GM18519 (cell line): ENCODE results near the gene S1PR2.

ENCODE experiments used
- ATAC-seq: cut with Tn5 transposase; IDR thresholded peaks from one replicate; pipeline ENCODE4 v1.9.1; 2021; ENCODE audit warnings: mild to moderate bottlenecking, moderate library complexity; ENCODE audit not compliant: unreplicated experiment, low FRiP score

The S1PR2 gene, protein sequence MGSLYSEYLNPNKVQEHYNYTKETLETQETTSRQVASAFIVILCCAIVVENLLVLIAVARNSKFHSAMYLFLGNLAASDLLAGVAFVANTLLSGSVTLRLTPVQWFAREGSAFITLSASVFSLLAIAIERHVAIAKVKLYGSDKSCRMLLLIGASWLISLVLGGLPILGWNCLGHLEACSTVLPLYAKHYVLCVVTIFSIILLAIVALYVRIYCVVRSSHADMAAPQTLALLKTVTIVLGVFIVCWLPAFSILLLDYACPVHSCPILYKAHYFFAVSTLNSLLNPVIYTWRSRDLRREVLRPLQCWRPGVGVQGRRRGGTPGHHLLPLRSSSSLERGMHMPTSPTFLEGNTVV

DNA sequence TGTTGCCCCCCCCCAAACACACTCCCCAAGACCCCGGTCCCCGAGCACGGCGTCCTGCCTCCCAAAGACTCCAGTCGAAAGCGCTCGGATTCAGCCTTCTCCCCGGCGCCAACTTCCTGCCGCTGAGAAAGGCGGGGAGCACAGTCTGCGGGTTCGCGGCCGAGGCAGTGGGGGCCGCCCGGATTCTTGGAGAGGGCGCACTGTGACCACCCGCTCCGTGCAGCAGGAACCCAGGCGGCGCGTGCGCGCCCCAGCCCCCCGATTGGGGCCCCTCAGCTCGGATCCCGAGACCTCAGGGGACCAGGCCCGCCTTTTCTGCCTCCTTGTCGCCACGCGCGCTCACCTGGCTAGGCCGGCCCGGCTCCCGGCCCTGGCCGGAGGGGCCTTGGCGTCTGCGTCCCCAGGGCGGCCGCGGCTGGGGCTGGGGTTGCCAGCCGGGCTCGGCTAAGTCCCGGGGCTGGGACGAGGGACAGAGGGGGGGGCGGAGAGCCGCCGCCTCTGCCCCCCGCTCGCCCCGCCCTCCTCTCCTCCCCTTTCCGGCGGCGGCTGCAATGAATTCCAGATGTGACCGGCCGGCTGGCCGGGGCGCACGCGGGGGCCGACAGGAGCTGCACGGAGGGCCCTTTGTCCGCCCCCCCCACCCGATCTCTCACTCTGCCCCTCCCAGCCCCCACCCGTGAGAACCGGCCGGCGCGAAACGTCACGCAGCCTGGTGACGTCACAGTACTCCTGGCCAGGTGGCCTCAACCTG is at the start of gene S1PR2:
Gene S1PR2 (minus strand): TSS at position 471 of the 751 bp plus-strand sequence. CDS start 6,426 bp downstream, outside the sequence.
- ATAC-seq: peak; percentile 35

DNA sequence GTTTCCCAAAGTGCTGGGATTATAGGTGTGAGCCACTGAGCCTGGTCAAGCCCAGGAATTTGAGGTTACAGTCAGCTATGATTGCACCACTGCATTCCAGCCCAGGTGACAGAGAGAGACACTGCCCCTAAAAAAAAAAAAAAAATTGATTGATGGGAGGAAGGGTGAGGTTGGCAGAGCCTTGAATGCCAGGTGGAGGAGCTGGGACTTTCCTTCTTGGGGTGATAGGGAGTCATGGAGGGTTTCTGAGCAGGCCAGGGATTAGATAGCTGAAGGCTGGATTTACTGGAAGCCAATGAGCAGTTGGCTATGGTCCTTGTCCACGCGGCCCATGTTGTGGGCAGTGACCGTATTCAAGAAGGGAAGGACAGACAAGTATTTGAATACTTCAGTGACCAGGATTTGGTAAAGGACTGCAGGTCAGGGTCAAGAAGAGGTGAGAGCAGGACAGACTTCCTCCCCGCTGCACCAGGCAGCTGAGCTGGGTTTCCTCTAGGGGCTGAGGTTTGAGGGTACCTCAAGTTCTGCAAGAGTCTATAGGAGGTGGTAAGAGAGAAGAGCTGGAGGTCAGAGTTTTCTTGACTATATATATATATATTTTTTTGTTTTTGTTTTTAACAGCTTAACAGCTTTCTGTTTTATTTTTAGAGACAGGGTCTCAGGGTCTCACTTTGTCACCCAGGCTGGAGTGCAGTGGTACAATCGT is 48.8 kb upstream of the S1PR2 start:
- ATAC-seq: no peak

DNA sequence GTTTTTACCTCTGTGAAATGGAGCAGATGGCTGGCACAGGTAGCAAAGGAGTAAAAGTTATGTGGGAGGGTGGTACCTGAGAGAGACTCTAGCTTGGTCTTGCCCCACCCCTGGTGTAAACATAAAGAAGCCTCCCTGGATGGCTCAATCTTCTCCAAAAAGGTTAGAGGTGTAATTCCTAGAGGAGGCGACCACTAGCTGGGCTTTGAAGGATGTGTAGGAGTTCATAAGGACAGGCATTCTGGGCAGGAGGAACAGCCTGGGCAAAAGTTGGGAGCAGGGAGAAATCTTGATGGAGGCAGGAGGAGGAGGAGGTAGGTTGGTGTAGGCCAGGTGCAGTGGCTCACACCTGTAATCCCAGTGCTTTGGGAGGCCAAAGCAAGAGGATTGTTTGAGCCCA is 47.8 kb upstream of the S1PR2 start:
- ATAC-seq: no peak

DNA sequence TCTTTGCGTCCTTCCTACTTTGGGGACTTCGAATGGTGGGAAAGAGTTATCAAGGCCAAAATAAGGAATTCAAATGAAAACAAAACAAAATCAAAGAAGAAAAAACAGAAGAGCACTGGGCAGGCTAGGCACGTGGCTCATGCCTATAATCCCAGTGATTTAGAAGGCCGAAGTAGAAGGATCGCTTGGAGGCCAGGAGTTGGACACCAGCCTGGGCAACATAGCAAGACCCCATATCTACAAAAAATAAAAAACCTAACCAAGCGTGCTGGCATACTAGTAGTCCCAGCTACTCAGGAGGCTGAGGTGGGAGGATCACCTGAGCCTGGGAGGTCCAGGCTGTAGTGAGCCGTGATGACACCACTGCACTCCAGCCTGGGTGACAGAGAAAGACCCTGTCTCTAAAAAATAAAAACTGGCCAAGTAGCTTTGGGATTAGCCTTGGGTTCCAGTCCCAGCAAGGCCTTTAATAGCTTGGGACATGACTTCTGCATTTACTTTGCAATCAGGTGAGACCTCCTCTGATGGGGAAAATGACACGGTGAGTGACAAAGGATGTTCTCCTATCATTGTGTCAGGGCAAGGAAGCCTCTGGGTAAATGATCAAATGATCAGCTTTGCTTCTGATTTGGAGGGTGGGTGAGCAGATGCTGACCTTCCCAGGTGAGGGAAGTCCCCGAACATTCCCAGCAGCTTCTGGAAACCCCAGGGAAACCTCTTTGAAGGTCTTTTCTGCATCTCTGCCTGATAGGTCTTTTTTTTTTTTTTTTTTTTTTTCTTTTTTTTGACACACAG is 46.9 kb upstream of the S1PR2 start:
- ATAC-seq: no peak

DNA sequence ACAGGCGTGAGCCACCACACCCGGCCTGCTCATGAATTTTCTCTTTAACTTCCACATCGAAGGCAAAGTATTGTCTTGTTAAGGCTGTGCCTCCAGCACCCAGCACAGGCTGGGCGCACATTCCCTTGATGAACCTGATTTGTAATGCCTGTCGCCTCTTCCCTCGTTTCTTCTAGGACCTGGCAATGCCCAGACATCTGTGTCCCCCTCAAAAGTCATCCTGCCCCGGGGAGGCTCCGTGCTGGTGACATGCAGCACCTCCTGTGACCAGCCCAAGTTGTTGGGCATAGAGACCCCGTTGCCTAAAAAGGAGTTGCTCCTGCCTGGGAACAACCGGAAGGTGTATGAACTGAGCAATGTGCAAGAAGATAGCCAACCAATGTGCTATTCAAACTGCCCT is 43.5 kb upstream of the S1PR2 start:
- ATAC-seq: no peak

DNA sequence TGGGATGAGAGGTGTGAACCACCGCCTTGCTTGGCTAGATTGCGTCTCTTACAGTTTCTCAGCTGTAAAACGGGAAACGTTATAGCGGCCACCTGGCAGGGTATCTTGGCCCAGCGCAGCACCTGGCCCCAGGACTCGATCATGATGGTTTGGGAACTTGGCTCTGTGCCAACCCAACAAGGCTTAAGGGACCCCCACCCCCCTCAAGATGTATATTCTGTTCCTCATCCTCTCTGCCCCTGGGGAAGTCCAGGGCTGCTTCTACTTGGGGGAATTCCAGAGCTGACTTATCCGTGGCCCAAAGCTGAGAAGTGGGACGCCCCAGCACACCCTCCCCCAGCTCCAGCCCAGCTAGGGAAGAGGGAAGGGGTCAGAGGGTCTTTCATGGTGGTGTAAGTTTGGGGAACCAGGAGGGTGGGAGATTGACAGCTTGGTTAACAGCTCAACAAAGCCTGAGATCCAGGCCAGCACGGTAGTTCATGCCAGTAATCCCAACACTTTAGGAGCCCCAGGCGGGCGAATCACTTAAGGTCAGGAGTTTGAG is 40.5 kb upstream of the S1PR2 start:
- no peak for ATAC-seq

DNA sequence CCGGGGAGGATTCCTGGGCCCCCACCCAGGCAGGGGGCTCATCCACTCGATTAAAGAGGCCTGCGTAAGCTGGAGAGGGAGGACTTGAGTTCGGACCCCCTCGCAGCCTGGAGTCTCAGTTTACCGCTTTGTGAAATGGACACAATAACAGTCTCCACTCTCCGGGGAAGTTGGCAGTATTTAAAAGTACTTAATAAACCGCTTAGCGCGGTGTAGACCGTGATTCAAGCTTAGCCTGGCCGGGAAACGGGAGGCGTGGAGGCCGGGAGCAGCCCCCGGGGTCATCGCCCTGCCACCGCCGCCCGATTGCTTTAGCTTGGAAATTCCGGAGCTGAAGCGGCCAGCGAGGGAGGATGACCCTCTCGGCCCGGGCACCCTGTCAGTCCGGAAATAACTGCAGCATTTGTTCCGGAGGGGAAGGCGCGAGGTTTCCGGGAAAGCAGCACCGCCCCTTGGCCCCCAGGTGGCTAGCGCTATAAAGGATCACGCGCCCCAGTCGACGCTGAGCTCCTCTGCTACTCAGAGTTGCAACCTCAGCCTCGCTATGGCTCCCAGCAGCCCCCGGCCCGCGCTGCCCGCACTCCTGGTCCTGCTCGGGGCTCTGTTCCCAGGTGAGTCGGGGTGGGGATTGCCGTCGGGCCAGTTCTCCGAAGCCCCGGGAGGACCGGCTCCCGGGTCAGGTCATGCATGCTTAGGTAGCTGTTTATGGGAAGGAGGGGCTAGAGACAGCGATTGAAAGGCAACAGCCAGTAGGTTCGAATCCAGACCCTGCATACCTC is 39.7 kb upstream of the S1PR2 start, which contains the start of gene ICAM1:
Gene ICAM1 (plus strand): TSS at position 505 of the 779 bp plus-strand sequence. CDS start 40 bp downstream, at position 545.
- peak; percentile 42 for ATAC-seq

DNA sequence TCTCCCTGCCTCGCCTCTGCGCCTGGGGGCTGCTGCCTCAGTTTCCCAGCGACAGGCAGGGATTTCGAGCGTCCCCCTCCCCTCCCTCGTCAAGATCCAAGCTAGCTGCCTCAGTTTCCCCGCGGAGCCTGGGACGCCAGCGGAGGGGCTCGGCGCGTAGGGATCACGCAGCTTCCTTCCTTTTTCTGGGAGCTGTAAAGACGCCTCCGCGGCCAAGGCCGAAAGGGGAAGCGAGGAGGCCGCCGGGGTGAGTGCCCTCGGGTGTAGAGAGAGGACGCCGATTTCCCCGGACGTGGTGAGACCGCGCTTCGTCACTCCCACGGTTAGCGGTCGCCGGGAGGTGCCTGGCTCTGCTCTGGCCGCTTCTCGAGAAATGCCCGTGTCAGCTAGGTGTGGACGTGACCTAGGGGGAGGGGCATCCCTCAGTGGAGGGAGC is 39.1 kb upstream of the S1PR2 start:
- ATAC-seq: peak; percentile 9

DNA sequence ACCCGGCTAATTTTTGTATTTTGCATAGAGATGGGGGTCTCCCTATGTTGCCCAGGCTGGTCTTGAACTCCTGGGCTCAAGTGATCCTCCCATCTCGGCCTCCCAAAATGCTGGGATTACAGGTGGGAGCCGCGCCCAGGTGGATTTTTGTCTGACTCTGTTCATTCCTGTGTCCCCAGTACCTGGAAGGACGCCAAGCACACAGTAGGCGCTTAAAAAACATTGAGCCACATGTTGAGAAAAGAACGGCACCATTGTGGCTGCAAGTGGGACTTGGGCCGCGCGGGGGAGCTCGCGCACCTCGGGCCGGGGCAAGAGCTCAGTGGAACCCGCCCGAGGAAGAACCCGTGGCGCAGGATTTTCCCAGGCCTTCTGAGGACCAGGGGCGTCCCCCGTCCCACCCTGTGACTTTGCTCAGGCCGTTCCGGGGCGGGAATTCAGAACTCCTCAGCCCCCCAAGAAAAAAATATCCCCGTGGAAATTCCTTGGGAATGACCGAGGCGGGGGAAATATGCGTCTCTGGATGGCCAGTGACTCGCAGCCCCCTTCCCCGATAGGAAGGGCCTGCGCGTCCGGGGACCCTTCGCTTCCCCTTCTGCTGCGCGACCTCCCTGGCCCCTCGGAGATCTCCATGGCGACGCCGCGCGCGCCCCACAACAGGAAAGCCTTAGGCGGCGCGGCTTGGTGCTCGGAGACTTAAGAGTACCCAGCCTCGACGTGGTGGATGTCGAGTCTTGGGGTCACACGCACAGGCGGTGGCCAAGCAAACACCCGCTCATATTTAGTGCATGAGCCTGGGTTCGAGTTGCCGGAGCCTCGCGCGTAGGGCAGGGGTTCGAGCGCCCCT is 38.4 kb upstream of the S1PR2 start:
- ATAC-seq: no peak

DNA sequence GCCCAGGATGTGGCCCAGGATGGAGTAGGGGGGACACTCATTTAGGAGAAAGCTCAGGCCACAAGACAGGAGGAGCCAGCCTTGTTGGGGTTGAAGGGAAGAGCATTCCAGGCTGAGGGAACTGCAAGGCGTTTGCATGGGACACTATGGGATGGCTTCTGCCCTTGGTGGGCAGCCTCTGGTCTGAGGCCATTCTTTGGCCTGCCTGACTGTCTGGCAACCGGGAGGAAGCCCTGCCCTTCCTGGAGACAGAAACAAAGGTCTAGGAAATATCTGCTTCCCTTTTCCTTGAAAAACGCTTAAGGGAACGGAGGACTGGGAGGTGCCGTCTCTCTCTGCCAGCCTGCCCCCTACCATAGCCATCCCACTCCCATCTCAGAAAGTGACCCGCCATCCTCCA is 36.9 kb upstream of the S1PR2 start:
- no peak for ATAC-seq

DNA sequence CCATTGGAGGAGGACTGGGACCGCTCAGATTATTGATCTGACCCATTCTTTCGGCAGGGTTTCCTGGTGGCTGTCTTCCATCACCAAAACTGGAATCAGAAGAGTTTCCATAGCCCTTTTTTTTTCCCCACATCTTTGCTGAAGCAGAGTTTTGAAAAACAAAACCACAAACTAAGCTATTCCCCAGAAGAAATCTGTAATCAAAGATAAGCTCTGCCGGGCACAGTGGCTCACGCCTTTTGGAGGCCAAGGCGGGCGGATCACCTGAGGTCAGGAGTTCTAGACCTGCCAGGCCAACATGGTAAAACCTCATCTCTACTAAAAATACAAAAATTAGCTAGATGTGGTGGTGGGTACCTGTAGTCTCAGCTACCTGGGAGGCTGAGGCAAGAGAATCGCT is 35.6 kb upstream of the S1PR2 start:
- no peak for ATAC-seq

DNA sequence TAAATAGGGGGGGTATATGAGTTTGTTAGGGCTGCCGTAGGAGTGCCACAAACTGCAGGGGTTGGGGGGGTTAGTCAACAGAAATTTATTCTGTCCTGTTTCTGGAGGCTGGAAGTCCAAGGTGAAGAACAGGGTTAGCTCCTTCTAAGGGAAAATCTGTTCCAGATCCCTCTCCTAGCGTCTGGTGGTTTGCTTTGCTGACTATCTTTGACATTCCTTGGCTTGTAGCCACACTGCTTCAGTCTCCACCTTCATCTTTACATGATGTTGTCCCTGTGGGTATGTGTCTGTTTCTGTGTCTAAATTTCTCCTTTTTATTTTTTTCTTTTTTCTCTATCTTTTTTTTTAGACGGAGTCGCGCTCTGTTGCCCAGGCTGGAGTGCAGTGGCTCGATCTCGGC is 31.6 kb upstream of the S1PR2 start:
- ATAC-seq: no peak

DNA sequence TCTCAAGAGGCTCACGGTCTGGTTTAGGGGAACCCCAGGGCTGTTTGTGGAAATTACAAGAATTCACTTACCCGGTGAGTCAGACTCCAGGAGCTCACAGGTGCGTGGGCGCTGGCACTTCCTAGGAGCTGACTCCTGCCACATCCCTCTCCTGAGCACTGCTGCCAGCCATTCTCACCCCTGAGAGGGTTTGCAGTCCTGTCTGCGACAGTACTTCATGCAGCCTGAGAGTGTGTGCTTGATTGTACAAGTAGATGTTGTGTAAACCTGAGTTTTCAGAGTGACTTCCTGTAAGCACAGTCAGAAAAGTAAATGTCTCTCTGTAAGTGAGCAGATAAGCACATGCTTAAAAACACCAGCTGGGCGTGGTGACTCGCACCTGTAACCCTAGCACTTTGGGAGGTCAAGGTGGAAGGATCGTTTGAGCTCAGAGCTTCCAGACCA is 29.0 kb upstream of the S1PR2 start:
- ATAC-seq: no peak

DNA sequence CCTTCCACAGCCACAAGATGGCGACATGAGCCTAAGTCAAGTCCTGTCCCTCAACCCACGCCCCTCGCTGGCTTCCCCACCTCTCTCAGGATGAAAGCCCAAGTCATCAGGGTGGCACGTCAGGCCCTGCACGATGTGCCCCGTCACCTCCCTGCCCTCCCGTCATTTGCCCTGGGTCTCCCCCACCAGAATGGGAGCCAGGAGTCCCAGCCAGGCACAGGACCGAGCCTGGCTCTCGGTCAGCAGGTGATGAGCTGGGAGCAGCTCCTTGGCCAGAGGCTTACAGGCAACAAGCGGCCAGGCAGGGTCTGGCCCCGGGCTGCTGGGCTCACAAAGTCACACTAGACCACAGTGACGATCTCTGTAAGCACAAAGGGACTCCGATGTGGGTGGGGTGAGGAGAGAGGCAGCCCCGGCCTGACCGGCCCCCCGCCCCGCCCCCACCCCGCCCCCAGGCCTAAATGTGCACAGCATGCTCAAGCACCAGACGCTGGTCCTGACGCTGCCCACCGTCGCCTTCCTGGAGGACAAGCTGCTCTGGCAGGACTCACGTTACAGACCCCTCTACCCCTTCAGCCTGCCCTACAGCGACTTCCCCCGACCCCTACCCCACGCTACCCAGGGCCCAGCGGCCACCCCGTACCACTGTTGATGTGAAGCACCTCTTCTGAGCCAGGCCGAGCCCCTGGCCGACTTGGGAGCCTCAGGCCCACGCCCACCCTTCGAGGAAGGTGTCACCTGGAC is 28.2 kb upstream of the S1PR2 start:
- ATAC-seq: no peak

DNA sequence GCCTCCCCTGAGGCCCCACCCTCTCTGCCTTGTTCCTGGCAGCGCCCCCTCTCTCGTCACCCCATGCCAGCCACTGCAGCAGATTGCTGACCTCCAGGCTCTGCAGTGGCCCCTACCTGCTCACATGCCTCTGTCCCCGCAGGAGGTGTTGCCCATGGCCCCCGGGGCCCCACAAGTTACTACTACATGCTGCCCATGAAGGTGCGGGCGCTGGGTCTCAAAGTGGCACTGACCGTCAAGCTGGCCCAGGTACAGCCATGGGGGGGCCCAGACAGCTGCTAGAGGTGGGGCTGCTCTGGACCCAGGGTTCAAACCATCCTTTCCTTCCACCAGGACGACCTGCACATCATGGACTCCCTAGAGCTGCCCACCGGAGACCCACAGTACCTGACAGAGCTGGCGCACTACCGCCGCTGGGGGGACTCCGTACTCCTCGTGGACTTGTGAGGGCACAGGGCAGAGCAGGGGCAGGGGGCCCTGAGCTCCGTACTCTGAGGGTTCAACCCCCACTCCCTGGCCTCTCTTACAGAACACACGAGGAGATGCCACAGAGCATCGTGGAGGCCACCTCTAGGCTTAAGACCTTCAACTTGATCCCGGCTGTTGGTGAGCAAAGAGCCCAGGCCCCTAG is 27.1 kb upstream of the S1PR2 start:
- no peak for ATAC-seq

DNA sequence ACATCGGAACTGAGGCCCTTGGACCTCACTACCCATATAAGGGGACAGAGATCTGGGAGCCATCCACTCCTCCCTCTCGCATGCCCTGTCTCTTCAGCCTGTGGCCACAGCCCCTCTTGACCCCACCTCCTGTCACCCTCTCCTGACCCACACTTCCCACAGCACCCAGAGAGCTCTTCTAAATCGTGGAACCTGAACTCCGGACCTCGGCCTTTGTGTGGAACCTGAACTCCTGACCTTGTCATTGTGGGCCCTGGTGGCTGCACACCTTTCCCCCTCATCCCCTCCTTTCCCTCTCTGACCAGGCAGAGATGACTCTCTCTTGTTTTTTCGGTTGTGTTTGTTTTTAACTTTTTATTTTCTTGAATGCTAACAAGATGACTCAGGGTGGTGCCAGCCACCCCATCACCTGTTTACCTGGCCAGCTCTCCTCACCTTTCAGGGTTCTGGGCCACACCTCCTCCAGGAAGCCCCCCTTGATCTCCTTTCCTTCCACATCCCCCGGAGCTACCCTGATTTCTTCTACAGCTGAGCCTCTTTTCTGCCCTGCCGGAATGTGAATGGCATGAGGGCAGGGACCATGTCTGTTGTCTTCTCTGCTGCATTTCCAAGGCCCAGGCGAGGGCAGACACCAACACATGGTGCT is 26.0 kb upstream of the S1PR2 start:
- no peak for ATAC-seq

DNA sequence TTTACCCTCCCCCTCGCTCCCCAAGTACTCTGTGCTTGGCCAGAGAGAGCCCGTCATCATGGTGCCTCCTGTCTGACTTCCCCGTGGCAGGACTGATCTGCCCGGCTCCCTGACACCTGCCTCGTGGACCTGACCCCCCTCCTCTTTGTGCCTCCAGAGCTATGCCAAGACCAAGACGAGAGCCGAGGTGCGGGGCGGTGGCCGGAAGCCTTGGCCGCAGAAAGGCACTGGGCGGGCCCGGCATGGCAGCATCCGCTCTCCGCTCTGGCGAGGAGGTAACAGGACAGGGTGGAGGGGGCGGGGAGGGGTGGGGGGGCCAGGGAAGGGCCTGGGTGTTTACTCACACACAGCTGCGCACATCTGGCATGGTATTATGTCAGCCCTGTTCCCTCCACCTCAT is 25.4 kb upstream of the S1PR2 start:
- no peak for ATAC-seq
